ENCODE data around the gene DEFB132.

The DEFB132 gene

GRCh38 chr20:297925-298775, 40.6 kb downstream of the DEFB132 start:
- DNase-seq (ENCODE audit: low read depth), result peak; percentile 47

- no peak for DNase-seq (ENCODE audit: low read depth)
Observed at GRCh38 chr20:298776-299391, 41.4 kb downstream of the DEFB132 start.

- no peak for DNase-seq (ENCODE audit: low read depth)
Observed at GRCh38 chr20:300345-300990, 42.9 kb downstream of the DEFB132 start.

- DNase-seq (ENCODE audit: low read depth), result no peak
Observed at GRCh38 chr20:301886-302848, 44.6 kb downstream of the DEFB132 start.

GRCh38 chr20:305745-306144, 48.2 kb downstream of the DEFB132 start:
- no peak for DNase-seq (ENCODE audit: low read depth)

- no peak for DNase-seq (ENCODE audit: low read depth)
Observed at GRCh38 chr20:308427-309038, 51.0 kb downstream of the DEFB132 start.

- no peak for DNase-seq (ENCODE audit: low read depth)
Observed at GRCh38 chr20:309306-309840, 51.8 kb downstream of the DEFB132 start.

GRCh38 chr20:309841-310644, 52.5 kb downstream of the DEFB132 start:
- peak; percentile 86 for DNase-seq (ENCODE audit: low read depth)

GRCh38 chr20:310645-311044, 53.1 kb downstream of the DEFB132 start:
- DNase-seq (ENCODE audit: low read depth), result no peak
